Mucosa of descending colon (tissue), 3 donors: ENCODE measurements around the gene MTCH2. TPM values are rescaled to one million over a fixed set of nuclear protein-coding genes. Genes with fewer than 3 reads are reported as not detected.

ENCODE experiments used
- ATAC-seq: fragments of 200-7000 bp; cut with Tn5 transposase; one replicate; pipeline ENCODE4 v1.9.1; 2020; ENCODE audit warnings: mild to moderate bottlenecking, moderate library complexity
- DNase-seq, 3 donors: peaks; one replicate each; pipeline ENCODE4 v3.0.0-alpha.2; 2020
- H3K36me3 ChIP-seq: fragments of 200-600 bp; one replicate; pipeline ENCODE4 v1.8.0; 2021; ENCODE audit warnings: low read depth, mild to moderate bottlenecking
- H3K4me1 ChIP-seq: fragments of 200-600 bp; one replicate; pipeline ENCODE4 v1.8.0; 2021; ENCODE audit warnings: low read depth, mild to moderate bottlenecking
- H3K4me3 ChIP-seq: fragments of 200-600 bp; one replicate; pipeline ENCODE4 v1.8.0; 2021; ENCODE audit warnings: mild to moderate bottlenecking
- H3K9me3 ChIP-seq: fragments of 200-600 bp; one replicate; pipeline ENCODE4 v1.8.0; 2021; ENCODE audit warnings: mild to moderate bottlenecking
- CTCF ChIP-seq: fragments of 200-600 bp; IDR thresholded peaks from one replicate; pipeline ENCODE4 v1.8.0; 2022; ENCODE audit warnings: antibody characterized with exemption, mild to moderate bottlenecking
- intact Hi-C, 2 donors: fragments of 100-400 bp; cut with DNase I in 1 of 2; cut with micrococcal nuclease in 1 of 2; formaldehyde crosslinking; loops; one replicate each; pipeline versions ENCODE4 v1.11.0 to v1.11.1; 2022; cut with DNase I, micrococcal nuclease
- total RNA-seq, 3 donors: library from RNA; stranded (reverse); fragmentation: NEBNext Ultra II Directional in 2 of 3; extraction: Animal tissue kit (Norgen Biotek cat#: 25700) in 2 of 3; gene quantifications; one replicate each; pipeline versions ENCODE4 v1.2.1 to v1.2.4, GENCODE V29; 2021 to 2023
- donor health status: DM: no; HTN: no; CAD: no; lungs with moderate emphysema.
- donor health status: DM: no; HTN: no; CAD: no.
- donor health status: DM: no; HTN: yes; CAD: no.

MTCH2 gene
- total RNA-seq, 3 donors from 2014 or later, result 89.7 to 137 (median 126) TPM

DNA sequence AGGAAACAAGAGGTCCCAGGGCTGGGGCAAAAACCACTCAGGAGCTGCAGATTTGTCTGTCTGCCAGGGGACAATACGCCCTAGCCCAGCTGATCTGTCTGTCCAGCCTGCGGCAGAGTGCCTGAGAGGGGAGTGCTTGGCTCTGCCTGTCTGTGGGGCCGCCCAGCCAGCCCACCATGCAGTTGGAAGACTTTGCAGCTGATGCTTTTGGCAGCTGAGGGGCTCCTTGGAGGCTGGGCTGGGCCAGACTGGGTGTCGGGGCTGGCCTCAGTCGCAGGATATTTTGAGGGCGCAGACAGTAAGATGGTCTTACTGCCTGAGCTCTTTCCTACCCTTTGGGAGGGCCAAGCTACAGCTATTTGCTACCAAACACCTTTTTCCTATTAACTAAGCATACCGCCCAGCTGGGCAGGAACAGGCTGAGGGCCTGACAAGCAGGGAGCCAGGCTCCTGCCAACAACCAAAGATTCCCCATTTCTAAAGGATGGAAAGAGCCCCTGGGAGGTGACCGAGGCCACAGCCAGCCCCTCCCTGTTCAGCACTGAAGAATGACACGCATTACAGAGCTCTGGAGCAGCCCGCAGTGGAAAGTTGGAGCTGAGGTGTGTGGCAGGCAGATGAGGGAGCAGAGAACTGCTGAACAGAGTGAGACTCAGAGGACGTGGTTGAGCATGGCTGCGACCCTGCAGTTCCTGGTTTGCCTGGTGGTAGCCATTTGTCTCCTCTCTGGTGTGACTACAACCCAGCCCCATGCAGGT is 56.1 kb downstream of the MTCH2 start, which contains the start of gene FAM180B:
FAM180B (plus strand) TSS at position 581 of the 758 bp plus-strand sequence; CDS start at position 672, 91 bp downstream.
- H3K4me3 ChIP-seq, result no peak within 1 kb of the TSS
- intact Hi-C loops, result no loop called here
- H3K9me3 ChIP-seq, result no peaks in the 10 kb centered on the region
- ATAC-seq (no peak), DNase-seq (no peak)
- TF ChIP-seq CTCF, result no peak
- H3K4me1 ChIP-seq, result no peaks in the 10 kb centered on the region
- peaks cover 16% of the 10 kb centered on the region for H3K36me3 ChIP-seq

DNA sequence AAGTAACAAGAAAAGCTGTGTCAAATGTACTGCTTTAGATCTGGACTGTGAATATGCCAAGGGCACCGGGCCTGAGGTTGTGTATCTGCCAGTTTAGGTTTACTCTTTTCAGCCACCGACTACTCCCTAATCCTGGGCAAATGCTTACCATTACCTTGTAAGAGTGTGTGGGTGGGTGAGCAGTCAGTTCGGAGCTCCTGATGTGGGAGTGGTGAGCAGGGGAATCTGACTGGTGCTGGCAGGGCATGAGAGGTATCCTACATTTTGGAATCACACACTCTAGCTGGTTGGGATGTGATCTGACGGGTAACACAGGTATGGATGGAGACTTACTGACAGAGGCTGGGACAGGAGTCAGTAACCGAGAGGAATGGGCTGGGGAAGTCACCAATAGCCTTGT is 58.5 kb downstream of the MTCH2 start:
- ATAC-seq (no peak), DNase-seq (no peak)
- Histone ChIP-seq H3K36me3 (peaks cover 16% of the 10 kb centered on the region), H3K4me3 (no peak overlapping the region), H3K9me3 (no peaks in the 10 kb centered on the region), H3K4me1 (no peaks in the 10 kb centered on the region)
- no peak for TF ChIP-seq CTCF
- intact Hi-C loops, result no loop called here

GRCh38 chr11:47578524-47579494 is 63.5 kb downstream of the MTCH2 start, which contains the start of the genes KBTBD4 and NDUFS3:
TSS of gene KBTBD4 (minus strand) at chr11:47578970. CDS start at chr11:47578951, 19 bp downstream.
TSS of gene NDUFS3 (plus strand) at chr11:47579074. CDS start at chr11:47579092, 18 bp downstream.
- Histone ChIP-seq H3K4me1 (peaks cover 12% of the 10 kb centered on the region), H3K9me3 (no peaks in the 10 kb centered on the region), H3K4me3 (peak within 1 kb of the TSS; percentile 88), H3K36me3 (peaks cover 16% of the 10 kb centered on the region)
- no peak for TF ChIP-seq CTCF
- ATAC-seq (peak; percentile 99), DNase-seq (peak; percentile 92 to 94 (median 93))
- intact Hi-C loops, result no loop called here

DNA sequence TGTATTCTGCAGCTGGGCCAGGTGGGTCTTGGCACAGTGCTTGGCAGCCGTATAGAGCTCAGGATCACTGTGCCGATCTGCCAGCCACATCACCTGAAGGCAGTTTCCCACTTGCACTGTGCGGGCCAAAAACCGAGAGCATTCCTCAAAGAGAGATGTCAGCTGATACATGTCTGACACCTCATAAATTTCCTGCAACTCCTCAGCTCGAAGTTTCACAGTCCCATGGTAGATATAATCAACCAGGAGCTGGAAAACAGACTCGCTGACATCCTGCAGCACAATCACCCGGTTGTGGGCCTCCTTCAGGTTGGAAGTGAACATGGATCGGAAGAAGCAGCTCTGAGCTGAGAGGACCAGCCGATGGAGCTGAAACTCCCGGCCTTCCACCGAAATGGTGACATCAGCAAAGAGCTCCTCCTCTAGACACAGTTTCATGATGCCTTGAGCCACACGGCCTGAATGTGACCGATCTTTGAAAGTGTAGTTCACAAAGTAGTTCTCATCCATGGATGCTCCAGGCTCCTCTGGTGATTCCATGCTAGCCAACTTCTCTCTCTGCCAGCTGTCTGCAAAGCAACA is 64.8 kb downstream of the MTCH2 start:
- ATAC-seq, result no peak

More for the DNA sequence above, 64.8 kb downstream of the MTCH2 start:
- no peak for DNase-seq
- Histone ChIP-seq H3K4me1 (peaks cover 12% of the 10 kb centered on the region), H3K36me3 (peaks cover 14% of the 10 kb centered on the region), H3K4me3 (no peak overlapping the region), H3K9me3 (no peaks in the 10 kb centered on the region)
- intact Hi-C loops, result no loop called here
- no peak for TF ChIP-seq CTCF
